Measurements from ENCODE around the gene NFYC. TPM values are rescaled to one million over a fixed set of nuclear protein-coding genes. Genes with fewer than 3 reads are reported as not detected.

The NFYC gene
- total and polyA plus RNA-seq, 11 donors: 45.2 to 82.8 (median 66.1) TPM

- Histone ChIP-seq H3K27ac (no peak overlapping the region), H3K36me3 (peaks cover 0 to 96% (median 85%) of the 10 kb centered on the region in 9 donors)
Measured at GRCh38 chr1:40746344-40747090, 55.0 kb downstream of the NFYC start.

GRCh38 chr1:40748841-40749718, 57.6 kb downstream of the NFYC start:
- intact Hi-C loops (cut with DNase I): no loop called here
- peaks cover 0 to 99% (median 85%) of the 10 kb centered on the region in 9 donors for H3K36me3 ChIP-seq
- H3K4me3 ChIP-seq: no peak overlapping the region
- peaks cover 0 to 30% (median 11%) of the 10 kb centered on the region in 12 donors for H3K4me1 ChIP-seq
- no peak for DNase-seq
- 78 to 87% (median 86%) methylated on average over 5 of the region's 5 CpGs for WGBS, 4 donors
- no peak for ATAC-seq
- H3K27me3 ChIP-seq: no peaks in the 10 kb centered on the region
- H3K9me3 ChIP-seq: no peaks in the 10 kb centered on the region
- no peak for TF ChIP-seq CTCF (IDR thresholded peaks at IDR 0.05)
- TF ChIP-seq POLR2A (IDR thresholded peaks at IDR 0.05): no peak
- no peak overlapping the region for H3K27ac ChIP-seq

More at GRCh38 chr1:40746344-40747090, 55.0 kb downstream of the NFYC start:
- 48 to 64% (median 61%) methylated on average over 2 of the region's 2 CpGs for WGBS, 4 donors
- H3K9me3 ChIP-seq: no peaks in the 10 kb centered on the region
- H3K27me3 ChIP-seq: no peaks in the 10 kb centered on the region
- no peak for TF ChIP-seq CTCF (IDR thresholded peaks at IDR 0.05)
- no peak for TF ChIP-seq POLR2A (IDR thresholded peaks at IDR 0.05)
- no peak for DNase-seq
- H3K4me1 ChIP-seq: peaks cover 0 to 54% (median 26%) of the 10 kb centered on the region in 12 donors
- no peak for ATAC-seq
- H3K4me3 ChIP-seq: no peak overlapping the region
- intact Hi-C loops (cut with DNase I): no loop called here

- Histone ChIP-seq H3K4me3 (no peak overlapping the region), H3K9me3 (no peaks in the 10 kb centered on the region), H3K36me3 (peaks cover 0 to 99% (median 92%) of the 10 kb centered on the region in 9 donors), H3K27ac (no peak overlapping the region), H3K27me3 (no peaks in the 10 kb centered on the region), H3K4me1 (peaks cover 0 to 28% (median 7%) of the 10 kb centered on the region in 12 donors)
- intact Hi-C loops (cut with DNase I): no loop called here
- no peak for DNase-seq
- 67 to 80% (median 71%) methylated on average over 3 of the region's 3 CpGs for WGBS, 4 donors
- no peak for ATAC-seq
- TF ChIP-seq POLR2A (IDR thresholded peaks at IDR 0.05): no peak
- no peak for TF ChIP-seq CTCF (IDR thresholded peaks at IDR 0.05)
Measured at GRCh38 chr1:40749817-40750216, 58.3 kb downstream of the NFYC start.

GRCh38 chr1:40750451-40750908, 59.0 kb downstream of the NFYC start:
- H3K27ac ChIP-seq: no peak overlapping the region
- ATAC-seq: no peak
- no peak overlapping the region for H3K4me3 ChIP-seq
- no peak for TF ChIP-seq CTCF (IDR thresholded peaks at IDR 0.05)
- no peaks in the 10 kb centered on the region for H3K9me3 ChIP-seq
- H3K36me3 ChIP-seq: peaks cover 0 to 99% (median 93%) of the 10 kb centered on the region in 9 donors
- intact Hi-C loops (cut with DNase I): no loop called here
- WGBS, 4 donors: 64 to 80% (median 73%) methylated on average over 2 of the region's 2 CpGs
- no peak for DNase-seq
- H3K4me1 ChIP-seq: peaks cover 0 to 29% (median 4%) of the 10 kb centered on the region in 12 donors
- no peaks in the 10 kb centered on the region for H3K27me3 ChIP-seq

Data from heart left ventricle (tissue), 16 donors.